DND-41 (cell line): ENCODE measurements around the gene MRPS2.

Experiments
- ATAC-seq: fragments of 200-7000 bp; cut with Tn5 transposase; 3 replicates; pipeline ENCODE4 v1.9.1; 2021; ENCODE audit warnings: low read depth; ENCODE audit not compliant: insufficient read depth
- DNase-seq: peaks from one replicate; pipeline ENCODE4 v3.0.0-alpha.2; 2020
- H2AFZ ChIP-seq: 2 replicates; pipeline ENCODE4 v1.6.0; 2012; ENCODE audit warnings: low read depth, low read length
- H3K27ac ChIP-seq: 2 replicates; pipeline ENCODE4 v1.5.1; 2012; ENCODE audit warnings: low read length, inconsistent platforms
- H3K27me3 ChIP-seq: fragments of 200-600 bp; sonication (generic); 2 replicates; pipeline ENCODE4 v1.6.0; 2012; ENCODE audit warnings: low read length, mild to moderate bottlenecking, inconsistent platforms; ENCODE audit not compliant: insufficient read depth, poor library complexity
- H3K36me3 ChIP-seq: 2 replicates; pipeline ENCODE4 v1.5.1; 2012; ENCODE audit warnings: low read length, inconsistent platforms; ENCODE audit not compliant: insufficient read depth
- H3K4me1 ChIP-seq: 2 replicates; pipeline ENCODE4 v1.5.1; 2012; ENCODE audit warnings: mild to moderate bottlenecking, low read length; ENCODE audit not compliant: insufficient read depth
- H3K4me2 ChIP-seq: 2 replicates; pipeline ENCODE4 v1.6.0; 2012; ENCODE audit warnings: mild to moderate bottlenecking, moderate library complexity, low read length, inconsistent platforms; ENCODE audit not compliant: insufficient read depth
- H3K4me3 ChIP-seq, 2 experiments: fragments of 200-600 bp in 1 of 2; shearing (Covaris generic) in 1 of 2; 2 replicates each; pipeline ENCODE4 v1.5.1; 2012 to 2016; ENCODE audit warnings: inconsistent platforms in 2 of 2, low read length in 2 of 2, mild to moderate bottlenecking in 2 of 2, low read depth in 1 of 2, moderate library complexity in 1 of 2
- H3K79me2 ChIP-seq: 2 replicates; pipeline ENCODE4 v1.6.0; 2012; ENCODE audit warnings: low read length, inconsistent platforms; ENCODE audit not compliant: insufficient read depth
- H3K9ac ChIP-seq: 2 replicates; pipeline ENCODE4 v1.6.0; 2012; ENCODE audit warnings: low read depth, mild to moderate bottlenecking, inconsistent platforms, low read length, moderate library complexity
- H3K9me3 ChIP-seq: 2 replicates; pipeline ENCODE4 v1.5.1; 2012; ENCODE audit warnings: low read length, moderate library complexity, mild to moderate bottlenecking, inconsistent platforms; ENCODE audit not compliant: insufficient read depth, severe bottlenecking
- H4K20me1 ChIP-seq: 2 replicates; pipeline ENCODE4 v1.6.0; 2012; ENCODE audit warnings: low read length; ENCODE audit not compliant: insufficient read depth
- CTCF ChIP-seq: IDR thresholded peaks from 2 replicates; pipeline ENCODE4 v1.5.1; 2012; ENCODE audit warnings: borderline replicate concordance, low read length, moderate library complexity, mild to moderate bottlenecking; ENCODE audit not compliant: poor library complexity, severe bottlenecking; ENCODE audit errors: extremely low read depth
- EZH2 ChIP-seq: IDR thresholded peaks from 3 replicates; pipeline ENCODE4 v1.6.1; 2012; ENCODE audit warnings: borderline replicate concordance, low read depth, mild to moderate bottlenecking, moderate library complexity, low read length, inconsistent platforms; ENCODE audit not compliant: severe bottlenecking

MRPS2 gene

GRCh38 chr9:135519179-135519971 lies 18.9 kb downstream of the MRPS2 start:
- no peak for TF ChIP-seq EZH2
- TF ChIP-seq CTCF, result no peak
- Histone ChIP-seq H3K9me3 (no peaks in the 10 kb centered on the region), H3K36me3 (no peaks in the 10 kb centered on the region), H3K27ac (no peak overlapping the region), H3K79me2 (no peaks in the 10 kb centered on the region), H3K4me2 (no peak overlapping the region), H3K27me3 (no peaks in the 10 kb centered on the region), H2AFZ (no peak overlapping the region), H3K4me3 (no peak overlapping the region), H3K4me1 (no peaks in the 10 kb centered on the region), H4K20me1 (no peaks in the 10 kb centered on the region), H3K9ac (no peak overlapping the region)
- no peak for ATAC-seq
- no peak for DNase-seq

GRCh38 chr9:135520916-135521607 lies 20.6 kb downstream of the MRPS2 start, which contains the start of gene LCN1:
TSS of gene LCN1 (plus strand) at chr9:135521440. CDS start at chr9:135521498, 58 bp downstream.
- H3K79me2 ChIP-seq, result no peaks in the 10 kb centered on the region
- ATAC-seq, result no peak
- no peak within 1 kb of the TSS for H3K4me3 ChIP-seq
- no peaks in the 10 kb centered on the region for H4K20me1 ChIP-seq
- H3K4me2 ChIP-seq, result no peak within 1 kb of the TSS
- no peaks in the 10 kb centered on the region for H3K4me1 ChIP-seq
- H3K36me3 ChIP-seq, result no peaks in the 10 kb centered on the region
- no peaks in the 10 kb centered on the region for H3K27me3 ChIP-seq
- H3K9me3 ChIP-seq, result no peaks in the 10 kb centered on the region
- H3K27ac ChIP-seq, result no peak within 1 kb of the TSS
- TF ChIP-seq CTCF (no peak), EZH2 (no peak)
- H2AFZ ChIP-seq, result no peak within 1 kb of the TSS
- DNase-seq, result no peak
- H3K9ac ChIP-seq, result no peak within 1 kb of the TSS

GRCh38 chr9:135521608-135522095 lies 21.2 kb downstream of the MRPS2 start:
- Histone ChIP-seq H3K9ac (no peak overlapping the region), H3K4me3 (no peak overlapping the region), H3K4me2 (no peak overlapping the region), H4K20me1 (no peaks in the 10 kb centered on the region), H3K79me2 (no peaks in the 10 kb centered on the region), H3K4me1 (no peaks in the 10 kb centered on the region), H3K27ac (no peak overlapping the region), H3K27me3 (no peaks in the 10 kb centered on the region), H3K36me3 (no peaks in the 10 kb centered on the region), H2AFZ (no peak overlapping the region), H3K9me3 (no peaks in the 10 kb centered on the region)
- DNase-seq (no peak), ATAC-seq (no peak)
- TF ChIP-seq CTCF (no peak), EZH2 (no peak)
